NK-92 treated with Interleukin-12 subunit alpha and Interleukin-12 subunit beta, amount 100 ng/mL, for 24 hours (cell line): Measurements from ENCODE around the gene STRIT1.
"Not testable (repeated sequence)": the region's sequence is repeated elsewhere in the genome, so short reads cannot be mapped to it uniquely, and the experiment has no call there.

Experiments used
- DNase-seq: peaks from one replicate; lab custom pipeline; 2025; lab: John Stamatoyannopoulos, UW

The STRIT1 gene

GRCh38 chr3:155313300-155313699, 19.8 kb upstream of the STRIT1 start:
- DNase-seq: no peak

DNA sequence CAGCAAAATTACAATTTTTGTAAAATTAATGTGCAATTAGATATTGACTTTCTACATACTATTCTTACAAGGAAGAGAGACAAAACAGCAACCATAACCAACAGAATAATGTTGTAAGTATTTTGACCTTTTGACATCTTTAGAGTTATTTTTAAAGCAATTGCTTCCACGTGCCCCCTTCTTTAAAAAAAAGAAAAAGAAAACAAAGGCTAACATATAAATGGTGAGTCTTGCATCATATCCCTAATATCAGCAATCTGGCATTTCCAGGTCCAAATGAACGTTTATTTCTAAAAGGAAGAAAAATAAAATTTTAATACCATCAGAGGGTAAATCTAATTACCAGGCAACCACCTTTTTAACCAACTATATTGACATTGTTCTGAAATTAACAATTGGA, 19.3 kb upstream of the STRIT1 start:
- no peak for DNase-seq

DNA sequence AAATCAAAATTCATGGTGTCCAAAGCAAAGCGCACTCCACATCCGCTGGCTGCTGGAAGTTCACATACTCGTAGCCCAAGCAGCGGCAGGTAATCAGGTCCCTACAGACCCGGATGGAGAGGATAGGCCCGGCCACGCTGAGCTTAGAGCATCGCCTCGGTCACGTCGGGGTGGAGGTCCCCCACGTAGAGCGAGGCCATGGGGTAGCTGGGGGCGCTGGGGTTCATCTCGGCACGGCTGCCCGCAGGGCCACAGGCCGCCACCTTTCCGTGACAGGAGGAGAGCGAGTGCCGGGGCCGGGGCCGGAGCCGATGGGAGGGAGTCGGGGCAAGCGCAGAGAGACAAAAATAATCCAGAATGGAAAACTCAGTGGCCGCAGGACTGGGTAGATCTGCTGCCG, 16.1 kb upstream of the STRIT1 start:
- no peak for DNase-seq

DNA sequence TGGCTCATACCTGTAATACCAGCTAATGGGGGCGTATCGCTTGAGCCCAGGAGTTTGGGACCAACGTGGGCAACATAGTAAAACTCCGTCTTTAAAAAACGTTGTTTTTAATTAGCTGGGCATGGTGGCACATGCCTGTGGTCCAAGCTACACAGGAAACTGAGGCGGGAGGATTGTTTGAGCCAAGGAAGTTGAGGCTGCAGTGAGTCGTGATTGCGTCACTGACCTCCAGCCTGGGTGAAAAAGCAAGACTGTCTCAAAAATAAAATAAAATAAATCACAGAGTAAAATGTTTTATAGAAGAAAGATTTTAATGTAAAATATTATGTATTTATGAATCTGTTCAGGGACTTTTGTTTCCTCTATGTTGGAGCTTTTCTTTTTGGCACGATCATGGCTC, 15.3 kb upstream of the STRIT1 start:
- DNase-seq: peak; percentile 5

GRCh38 chr3:155307183-155307582, 13.7 kb upstream of the STRIT1 start:
- no peak for DNase-seq

- no peak for DNase-seq
These were observed 10.9 kb upstream of the STRIT1 start for GRCh38 chr3:155304394-155304793.

DNA sequence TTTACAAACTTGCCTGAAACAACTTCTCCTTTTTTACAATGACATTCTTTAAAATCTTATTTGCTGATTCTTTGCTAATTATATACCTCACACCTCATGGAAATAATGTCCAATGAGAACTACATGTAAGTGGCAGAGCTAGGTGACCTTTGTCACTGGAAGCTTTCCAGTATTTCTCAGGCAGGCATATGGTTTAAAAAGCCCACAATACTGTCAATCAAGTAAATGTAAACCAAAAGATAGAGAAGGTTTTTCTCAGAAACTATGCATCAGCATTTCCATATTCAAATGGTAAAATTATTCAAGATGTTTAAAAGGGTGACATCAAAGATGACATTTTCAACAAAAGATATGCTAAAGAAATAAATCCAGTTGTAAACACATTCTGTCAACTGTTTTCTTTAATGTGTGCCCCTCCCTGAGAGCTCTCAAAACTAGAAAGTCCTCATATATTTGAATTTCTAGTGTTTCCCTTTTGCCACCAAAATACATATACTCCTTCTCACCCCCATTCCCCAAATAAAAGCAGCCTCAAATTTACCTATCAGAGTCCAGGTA, 10.1 kb upstream of the STRIT1 start:
- DNase-seq: no peak

- no peak for DNase-seq
These were observed 9.4 kb upstream of the STRIT1 start for GRCh38 chr3:155302891-155303290.

GRCh38 chr3:155302481-155302880, 9.0 kb upstream of the STRIT1 start:
- DNase-seq: no peak

DNA sequence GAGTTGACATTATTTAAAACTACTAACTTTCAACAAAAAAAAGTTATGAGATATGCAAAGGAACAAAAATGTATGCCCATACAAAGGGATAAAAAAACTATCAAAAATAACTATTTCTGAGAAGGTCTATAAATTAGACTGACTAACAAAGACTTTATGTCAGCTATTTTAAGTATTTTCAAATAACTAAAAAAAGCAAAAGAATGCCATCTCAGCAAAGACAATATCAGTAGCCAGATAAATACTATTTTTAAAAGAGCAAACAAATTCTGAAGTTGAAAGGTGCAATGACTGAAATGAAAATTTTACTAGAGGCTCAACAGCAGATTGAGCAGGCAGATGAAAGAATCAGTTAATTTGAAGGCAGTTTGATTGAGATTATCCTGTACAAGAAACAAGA, 3.6 kb upstream of the STRIT1 start:
- DNase-seq: no peak

GRCh38 chr3:155296413-155296812, 2.9 kb upstream of the STRIT1 start:
- no peak for DNase-seq

DNA sequence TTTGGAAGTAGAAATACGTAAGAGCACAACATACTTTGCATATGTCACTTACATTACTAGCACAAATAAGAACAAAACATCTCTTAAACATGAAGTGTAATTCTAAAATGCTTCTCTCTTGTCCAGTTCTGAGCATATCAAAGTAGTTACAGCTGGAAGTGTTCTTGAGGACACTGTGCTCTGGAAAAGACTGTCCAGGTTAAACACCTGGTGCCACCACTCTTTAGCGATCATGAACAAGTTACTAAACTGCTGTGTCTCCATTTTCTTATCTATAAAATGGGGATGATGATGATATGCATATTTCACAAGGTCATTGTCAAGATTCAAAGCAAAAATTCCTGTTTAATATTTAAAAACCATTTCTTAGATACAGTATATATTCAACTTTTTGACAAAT, 790 bp downstream of the STRIT1 start:
- no peak for DNase-seq

- no peak for DNase-seq
These were observed 1.4 kb downstream of the STRIT1 start for GRCh38 chr3:155292133-155292532.

GRCh38 chr3:155286736-155287135, 6.7 kb downstream of the STRIT1 start:
- DNase-seq: no peak

DNA sequence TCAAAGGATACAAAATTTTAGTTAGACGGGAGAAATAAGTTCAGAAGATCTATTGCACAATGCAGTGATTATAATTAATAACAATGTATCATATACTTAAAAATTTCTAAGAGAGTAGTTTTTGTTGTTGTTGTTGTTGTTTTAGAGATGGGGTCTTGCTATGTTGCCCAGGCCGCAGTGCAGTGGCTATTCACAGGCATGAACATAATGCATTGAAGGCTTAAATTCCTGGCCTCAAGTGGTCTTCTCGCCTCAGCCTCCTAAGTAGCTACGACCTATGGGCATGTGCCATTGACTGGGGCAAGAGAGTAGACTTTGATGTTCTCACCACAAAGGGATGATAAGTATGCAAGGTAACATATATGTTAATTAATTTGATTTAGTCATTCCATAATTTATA, 7.5 kb downstream of the STRIT1 start:
- no peak for DNase-seq

- DNase-seq: no peak
These were observed 10.1 kb downstream of the STRIT1 start for GRCh38 chr3:155283092-155284056.

DNA sequence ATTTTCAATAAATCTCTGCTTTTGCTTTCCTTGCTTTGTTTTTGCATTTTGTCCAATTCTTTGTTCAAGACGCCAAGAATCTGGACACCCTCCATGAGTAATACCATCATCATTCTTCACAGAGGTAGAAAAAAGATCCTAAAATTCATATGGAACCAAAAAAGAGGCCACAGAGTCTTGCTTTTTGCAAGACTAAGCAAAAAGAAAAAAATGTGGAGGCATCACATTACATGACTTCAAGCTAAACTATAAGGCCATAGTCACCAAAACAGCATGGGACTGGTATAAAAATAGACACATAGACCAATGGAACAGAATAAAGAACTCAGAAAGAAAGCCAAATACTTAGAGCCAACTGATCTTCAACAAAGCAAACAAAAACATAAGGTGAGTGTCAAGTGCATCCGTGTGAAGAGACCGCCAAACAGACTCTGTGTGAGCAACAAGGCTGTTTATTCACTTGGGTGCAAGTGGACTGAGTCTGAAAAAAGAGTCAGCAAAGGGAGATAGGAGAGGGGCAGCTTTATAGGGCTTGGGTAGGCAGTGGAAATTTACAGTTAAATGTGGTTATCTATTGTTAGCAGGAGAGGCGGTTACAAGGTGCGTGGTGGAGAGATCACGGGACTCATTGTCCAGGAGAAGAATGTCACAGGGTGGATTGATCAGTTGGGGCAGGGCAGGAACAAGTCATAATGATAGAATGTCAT, 10.9 kb downstream of the STRIT1 start:
- DNase-seq: no peak

DNA sequence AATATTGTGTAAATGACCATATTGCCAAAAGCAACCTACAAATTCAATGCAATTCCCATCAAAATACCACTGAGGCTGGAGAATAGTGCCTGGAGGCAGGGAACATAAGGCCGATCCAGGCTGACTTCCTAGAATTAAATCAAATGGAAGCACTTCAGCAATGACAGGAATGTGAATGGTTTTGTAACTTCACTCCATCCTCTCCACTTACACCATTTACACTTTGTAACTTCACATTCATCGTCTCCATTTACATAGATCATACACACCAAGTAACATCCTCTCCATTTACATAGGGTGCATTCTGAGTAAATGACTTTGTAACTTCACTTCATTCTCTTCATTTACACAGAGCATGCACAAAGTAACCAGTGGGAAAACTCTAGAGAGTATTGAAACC, 11.6 kb downstream of the STRIT1 start:
- DNase-seq: no peak

- DNase-seq: not testable (repeated sequence)
These were observed 17.4 kb downstream of the STRIT1 start for GRCh38 chr3:155276089-155276488.

GRCh38 chr3:155275159-155275754, 18.2 kb downstream of the STRIT1 start:
- DNase-seq: not testable (repeated sequence)

DNA sequence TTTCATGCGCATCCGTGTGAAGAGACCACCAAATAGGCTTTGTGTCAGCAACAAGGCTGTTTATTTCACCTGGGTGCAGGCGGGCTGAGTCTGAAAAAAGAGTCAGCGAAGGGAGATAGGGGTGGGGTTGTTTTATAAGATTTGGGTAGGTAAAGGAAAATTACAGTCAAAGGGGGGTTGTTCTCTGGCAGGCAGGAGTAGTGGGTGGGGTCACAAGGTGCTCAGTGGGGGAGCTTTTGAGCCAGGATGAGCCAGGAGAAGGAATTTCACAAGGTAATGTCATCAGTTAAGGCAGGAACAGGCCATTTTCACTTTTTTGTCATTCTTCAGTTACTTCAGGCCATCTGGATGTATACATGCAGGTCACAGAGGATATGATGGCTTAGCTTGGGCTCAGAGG, 19.0 kb downstream of the STRIT1 start:
- DNase-seq: not testable (repeated sequence)

DNA sequence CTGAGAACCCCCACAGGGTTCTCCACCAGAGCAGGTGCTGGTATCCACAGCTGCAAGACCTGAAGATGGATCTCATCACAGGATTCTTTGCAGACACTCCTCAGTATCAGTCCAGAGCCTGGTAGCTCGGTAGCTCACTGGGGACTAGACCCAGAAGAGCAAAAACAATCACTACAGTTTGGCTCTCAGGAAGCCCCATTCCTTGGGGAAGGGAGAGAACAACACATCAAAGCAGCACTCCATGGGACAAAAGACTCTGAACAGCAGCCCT, 22.2 kb downstream of the STRIT1 start:
- DNase-seq: no peak
